Kidney (tissue), 14 donors: Measurements from ENCODE around the gene ACYP1. TPM values are rescaled to one million over a fixed set of nuclear protein-coding genes. Genes with fewer than 3 reads are reported as not detected.
"Not testable (repeated sequence)": the region's sequence is repeated elsewhere in the genome, so short reads cannot be mapped to it uniquely, and the experiment has no call there.

Experiments used
- DNase-seq, 5 donors: peaks; one replicate each; pipeline ENCODE4 v3.0.0-alpha.2; 2013 to 2020
- FAIRE-seq: peaks from 2 replicates; lab custom pipeline; 2012; peaks lifted over from hg19 to GRCh38; lab: Jason Lieb, UNC
- H3K27ac ChIP-seq, 2 donors: one replicate each; pipeline ENCODE4 v1.7.0; 2013; ENCODE audit warnings: low read depth in 2 of 2, low read length in 2 of 2, inconsistent platforms in 1 of 2
- H3K27me3 ChIP-seq: one replicate; pipeline ENCODE4 v1.7.1; 2013; ENCODE audit warnings: low read length, inconsistent platforms; ENCODE audit not compliant: control insufficient read depth, insufficient read depth
- H3K36me3 ChIP-seq, 3 donors: one replicate each; pipeline versions ENCODE4 v1.7.0 to v1.7.1; 2013; ENCODE audit warnings: low read length in 3 of 3, control low read depth in 1 of 3, inconsistent platforms in 1 of 3; ENCODE audit not compliant: insufficient read depth in 3 of 3, control insufficient read depth in 2 of 3
- H3K4me1 ChIP-seq, 3 donors: one replicate each; pipeline versions ENCODE4 v1.7.0 to v1.7.1; 2013; ENCODE audit warnings: low read length in 3 of 3, inconsistent platforms in 1 of 3, low read depth in 1 of 3; ENCODE audit not compliant: control insufficient read depth in 2 of 3, insufficient read depth in 2 of 3
- H3K4me3 ChIP-seq, 3 donors: one replicate each; pipeline versions ENCODE4 v1.7.0 to v1.8.1; 2013; ENCODE audit warnings: low read length in 3 of 3, control low read depth in 1 of 3, inconsistent platforms in 1 of 3
- H3K9ac ChIP-seq, 3 donors: one replicate each; pipeline versions ENCODE4 v1.7.0 to v1.7.1; 2013; ENCODE audit warnings: low read length in 3 of 3, control low read depth in 1 of 3, inconsistent platforms in 1 of 3
- H3K9me3 ChIP-seq, 3 donors: one replicate each; pipeline versions ENCODE4 v1.7.0 to v1.7.1; 2013; ENCODE audit warnings: low read length in 3 of 3, control low read depth in 1 of 3, inconsistent platforms in 1 of 3; ENCODE audit not compliant: control insufficient read depth in 2 of 3, insufficient read depth in 1 of 3
- intact Hi-C: fragments of 100-400 bp; cut with DNase I; formaldehyde crosslinking; loops from one replicate; pipeline ENCODE4 v1.11.1; 2022
- polyA plus RNA-seq: library from polyadenylated mRNA; stranded (reverse); fragments of 350-450 nt; fragmentation: Illumina TruSeq; extraction: RNeasy Lipid Tissue Mini Kit (QIAGEN cat#74804); gene quantifications from one replicate; pipeline ENCODE4 v1.2.3, GENCODE V29; 2014; ENCODE audit warnings: low read depth, low replicate concordance; ENCODE audit not compliant: insufficient read depth
- total RNA-seq: library from RNA; stranded (reverse); fragmentation: NEBNext Ultra II Directional; extraction: Animal tissue kit (Norgen Biotek cat#: 25700); gene quantifications from one replicate; pipeline ENCODE4 v1.2.1, GENCODE V29; 2021
- TF ChIP-seq, protein P1 (sequence below): IDR thresholded peaks from 3 replicates; pipeline ENCODE4 v1.5.1; 2012; ENCODE audit warnings: mild to moderate bottlenecking, moderate library complexity, borderline replicate concordance; ENCODE audit not compliant: insufficient read depth; ENCODE audit errors: extremely low read depth
- donor health status: control.
- donor health status: control.
- donor health status: control.
- donor health status: control.
- donor health status: control.
- donor health status: DM: yes; HTN: yes; CAD: no.
- donor health status: Normal renal cell carcinoma (clear cell type).

ACYP1 gene
- total and polyA plus RNA-seq, 2 donors from 2014 or later, result 16.8 to 20.6 TPM

DNA sequence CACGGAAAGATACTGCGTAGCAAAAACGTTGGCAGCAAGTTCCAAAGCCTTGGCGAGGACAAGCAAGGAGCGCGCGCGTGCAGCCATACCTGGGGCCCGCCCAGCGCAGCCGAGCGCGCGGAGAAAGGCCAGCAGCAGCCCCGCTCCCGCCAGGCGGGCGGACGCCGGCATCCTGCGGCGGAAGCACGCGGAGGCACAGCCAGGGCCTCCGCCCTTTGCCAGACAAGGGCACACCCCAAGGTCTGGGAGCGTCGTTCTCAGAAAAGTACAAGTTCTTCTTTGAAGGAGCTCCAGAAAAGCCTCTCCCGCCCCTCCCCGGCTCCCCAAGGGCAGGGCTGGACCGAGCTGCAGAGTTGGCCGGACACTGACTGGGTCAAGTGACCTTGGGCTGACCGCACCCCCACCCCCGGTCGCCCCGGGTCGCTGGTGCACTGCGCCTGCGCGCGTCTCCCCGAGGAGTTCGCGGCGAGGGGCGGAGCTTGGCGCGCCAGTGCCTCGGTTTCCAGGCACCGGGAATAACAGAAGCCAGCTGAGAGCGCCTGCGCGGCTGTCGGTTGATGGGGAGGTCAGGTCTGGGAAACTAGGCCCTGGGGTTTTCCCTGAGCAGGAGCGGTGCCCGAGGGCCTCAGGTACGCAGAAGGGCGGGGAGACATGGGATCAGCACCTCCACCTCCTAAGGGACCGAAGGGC lies 5.4 kb upstream of the ACYP1 start, which contains the start of gene ZC2HC1C:
Gene ZC2HC1C, plus strand, starts transcription at position 521 of the 690 bp plus-strand sequence. CDS start 933 bp downstream, outside the sequence.
- H3K27ac ChIP-seq, result peak within 1 kb of the TSS; percentile 72 to 96
- H3K36me3 ChIP-seq, result no peaks in the 10 kb centered on the region
- TF ChIP-seq, protein P1, sequence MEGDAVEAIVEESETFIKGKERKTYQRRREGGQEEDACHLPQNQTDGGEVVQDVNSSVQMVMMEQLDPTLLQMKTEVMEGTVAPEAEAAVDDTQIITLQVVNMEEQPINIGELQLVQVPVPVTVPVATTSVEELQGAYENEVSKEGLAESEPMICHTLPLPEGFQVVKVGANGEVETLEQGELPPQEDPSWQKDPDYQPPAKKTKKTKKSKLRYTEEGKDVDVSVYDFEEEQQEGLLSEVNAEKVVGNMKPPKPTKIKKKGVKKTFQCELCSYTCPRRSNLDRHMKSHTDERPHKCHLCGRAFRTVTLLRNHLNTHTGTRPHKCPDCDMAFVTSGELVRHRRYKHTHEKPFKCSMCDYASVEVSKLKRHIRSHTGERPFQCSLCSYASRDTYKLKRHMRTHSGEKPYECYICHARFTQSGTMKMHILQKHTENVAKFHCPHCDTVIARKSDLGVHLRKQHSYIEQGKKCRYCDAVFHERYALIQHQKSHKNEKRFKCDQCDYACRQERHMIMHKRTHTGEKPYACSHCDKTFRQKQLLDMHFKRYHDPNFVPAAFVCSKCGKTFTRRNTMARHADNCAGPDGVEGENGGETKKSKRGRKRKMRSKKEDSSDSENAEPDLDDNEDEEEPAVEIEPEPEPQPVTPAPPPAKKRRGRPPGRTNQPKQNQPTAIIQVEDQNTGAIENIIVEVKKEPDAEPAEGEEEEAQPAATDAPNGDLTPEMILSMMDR, result no peak
- no peaks in the 10 kb centered on the region for H3K9me3 ChIP-seq
- H3K4me3 ChIP-seq, result peak within 1 kb of the TSS; percentile 73 to 88 (median 82)
- DNase-seq (peak; percentile 93 to 99 (median 95)), FAIRE-seq (no peak)
- H3K9ac ChIP-seq, result peak within 1 kb of the TSS; percentile 4 to 86 (median 68)
- intact Hi-C loops, result no loop called here
- H3K27me3 ChIP-seq, result no peaks in the 10 kb centered on the region
- H3K4me1 ChIP-seq, result peaks cover 4 to 11% (median 6%) of the 10 kb centered on the region in 3 donors

DNA sequence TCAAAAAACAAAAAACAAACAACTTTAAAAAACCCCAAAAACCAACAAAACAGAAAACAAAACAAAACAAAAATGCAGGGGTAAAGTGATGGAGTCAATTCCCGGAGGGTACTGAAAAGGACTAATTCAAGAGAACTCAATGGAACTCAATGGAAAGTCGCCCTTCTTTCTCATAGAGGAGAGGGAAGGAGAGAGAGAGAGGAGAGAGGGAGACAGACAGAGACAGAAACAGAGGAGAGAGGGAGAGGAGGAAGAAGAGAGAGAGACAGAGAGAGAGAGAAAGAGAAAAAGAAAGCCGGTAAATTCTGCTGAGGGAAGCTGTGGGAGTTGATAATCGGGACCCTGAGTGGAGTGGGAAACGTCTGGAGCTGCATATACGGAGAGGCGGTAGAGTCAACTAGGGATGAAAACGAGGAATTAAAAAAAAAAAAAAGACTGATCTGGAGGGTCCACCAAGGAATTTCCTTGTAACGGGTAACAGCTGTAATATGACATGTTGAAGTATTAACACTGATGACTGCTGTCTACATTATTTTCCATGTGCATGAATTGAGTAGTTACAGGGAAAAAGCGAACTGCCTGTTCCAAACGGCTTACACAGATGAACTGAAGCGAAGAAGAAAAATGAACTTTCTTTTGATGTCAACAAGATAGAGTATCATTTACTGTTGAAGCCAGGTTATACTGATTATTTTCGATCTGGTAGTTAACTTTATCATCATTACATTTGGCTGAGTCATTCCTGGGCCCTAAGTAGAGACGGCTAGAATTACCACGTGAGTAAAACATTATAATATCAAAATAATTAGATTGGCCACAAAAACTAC lies 4.7 kb upstream of the ACYP1 start:
- Histone ChIP-seq H3K27ac (peak overlapping the region; percentile 72 to 96), H3K9me3 (no peaks in the 10 kb centered on the region), H3K4me1 (peaks cover 4 to 11% (median 8%) of the 10 kb centered on the region in 3 donors), H3K4me3 (peak overlapping the region; percentile 73 to 88 (median 82)), H3K27me3 (no peaks in the 10 kb centered on the region), H3K36me3 (no peaks in the 10 kb centered on the region), H3K9ac (peak overlapping the region in 2 of 3 donors; percentile 68 to 77)
- no peak for FAIRE-seq
- DNase-seq, result peak in 2 of 5 donors; percentile 61 to 68
- intact Hi-C loops, result no loop called here
- TF ChIP-seq, protein P1, result no peak

DNA sequence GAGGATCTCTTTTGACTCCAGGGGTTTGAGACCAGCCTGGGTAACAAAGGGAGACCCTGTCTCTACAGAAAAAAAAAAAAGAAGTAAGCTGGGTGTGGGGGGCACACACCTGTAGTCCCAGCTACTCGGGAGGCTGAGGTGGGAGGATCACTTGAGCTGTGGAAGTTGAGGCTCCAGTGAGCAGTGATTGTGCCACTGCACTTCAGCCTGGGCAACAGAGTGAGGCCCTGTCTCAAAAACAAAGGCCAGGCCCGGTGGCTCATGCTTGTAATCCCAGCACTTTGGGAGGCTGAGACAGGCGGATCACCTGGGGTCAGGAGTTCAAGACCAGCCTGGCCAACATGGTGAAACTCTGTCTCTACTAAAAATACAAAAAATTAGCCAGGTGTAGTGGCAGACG lies 3.9 kb upstream of the ACYP1 start:
- H3K27me3 ChIP-seq, FAIRE-seq, DNase-seq, intact Hi-C loops, H3K36me3 ChIP-seq, H3K9ac ChIP-seq, H3K9me3 ChIP-seq: not testable (repeated sequence)
- Histone ChIP-seq H3K4me1 (peaks cover 4 to 16% (median 13%) of the 10 kb centered on the region in 3 donors), H3K4me3 (peak overlapping the region in 1 of 3 donors; percentile 82), H3K27ac (peak overlapping the region in 1 of 2 donors; percentile 72)

DNA sequence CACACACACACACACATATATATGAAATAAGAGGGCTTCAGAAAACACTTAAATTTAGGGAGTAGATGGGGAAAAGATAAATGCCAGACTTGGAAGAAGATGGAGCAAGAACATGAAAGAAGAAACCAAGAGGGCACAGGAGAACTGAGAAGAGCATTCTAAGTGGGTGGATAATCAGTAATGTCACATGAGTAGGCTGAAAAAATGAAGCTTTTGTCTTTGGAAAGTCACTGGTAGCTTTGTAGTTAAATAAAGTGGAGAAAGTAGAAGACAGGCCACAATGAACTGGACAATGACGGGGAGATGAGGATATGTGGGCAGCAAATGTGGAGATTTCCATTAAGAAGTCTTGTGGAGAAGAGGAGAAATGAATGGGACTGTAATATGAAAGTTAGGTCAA lies 3.4 kb upstream of the ACYP1 start:
- no peak overlapping the region for H3K27ac ChIP-seq
- H3K9me3 ChIP-seq, result no peaks in the 10 kb centered on the region
- H3K4me3 ChIP-seq, result peak overlapping the region in 1 of 3 donors; percentile 26
- TF ChIP-seq, protein P1, result no peak
- H3K4me1 ChIP-seq, result peaks cover 4 to 16% (median 13%) of the 10 kb centered on the region in 3 donors
- no peaks in the 10 kb centered on the region for H3K36me3 ChIP-seq
- no peaks in the 10 kb centered on the region for H3K27me3 ChIP-seq
- intact Hi-C loops, result no loop called here
- DNase-seq, result no peak
- no peak overlapping the region for H3K9ac ChIP-seq
- no peak for FAIRE-seq
